ENCODE measurements around the gene ZDHHC20.

ZDHHC20 gene

GRCh38 chr13:21341637-21342422 is 117.3 kb downstream of the ZDHHC20 start:
- ChIA-PET POLR2A (no interaction called here), CTCF (interaction anchor here (0.6 kb wide), 1 partner anchor 236 kb away, joined by 3 read pairs; no protein-coding TSS in a partner anchor)
- no peak overlapping the region for H3K27ac ChIP-seq (ENCODE audit: extremely low read depth, low read depth, low read length)

GRCh38 chr13:21338639-21339278 is 120.3 kb downstream of the ZDHHC20 start:
- H3K27ac ChIP-seq (ENCODE audit: extremely low read depth, low read depth, low read length), result no peak overlapping the region
- ChIA-PET POLR2A (interaction anchor here (0.5 kb wide), 1 partner anchor 190 kb away, joined by 3 read pairs; no protein-coding TSS in a partner anchor), CTCF (no interaction called here)
- H3K9me3 ChIP-seq (ENCODE audit: control insufficient read depth, insufficient read depth, low read depth, low read length), result no peaks in the 10 kb centered on the region
- no peaks in the 10 kb centered on the region for H3K36me3 ChIP-seq (ENCODE audit: control insufficient read depth in 2 of 2, insufficient read depth in 1 of 2, low read length in 2 of 2)
- H3K4me3 ChIP-seq (ENCODE audit: low read depth, low read length), result no peak overlapping the region
- H3K4me1 ChIP-seq (ENCODE audit: control insufficient read depth, insufficient read depth, low read length), result no peaks in the 10 kb centered on the region
- no peak for TF ChIP-seq ZNF266 (tag by site-specific recombination; IDR thresholded peaks at IDR 0.05; ENCODE audit: low read depth)
- TF ChIP-seq ZSCAN30 (tag by site-specific recombination; IDR thresholded peaks at IDR 0.05), result no peak
- TF ChIP-seq ZNF768 (tag by site-specific recombination; IDR thresholded peaks at IDR 0.05), result no peak
- no peak for TF ChIP-seq MYNN (tag by site-specific recombination; IDR thresholded peaks at IDR 0.05; ENCODE audit: borderline replicate concordance)
- TF ChIP-seq ZNF394 (tag by site-specific recombination; IDR thresholded peaks at IDR 0.05; ENCODE audit: borderline replicate concordance), result no peak
- no peak for TF ChIP-seq ZNF792 (tag by site-specific recombination; IDR thresholded peaks at IDR 0.05)

More at GRCh38 chr13:21341637-21342422, 117.3 kb downstream of the ZDHHC20 start:
- TF ChIP-seq ZIC2 (tag by site-specific recombination; IDR thresholded peaks at IDR 0.05) (peak; percentile 46; the same call in 1 of the 2 replicates), EGR2 (tag by site-specific recombination; IDR thresholded peaks at IDR 0.05; ENCODE audit: low read depth) (no peak), HOXC10 (CRISPR knock-in tag; IDR thresholded peaks at IDR 0.05) (no peak)
- no peaks in the 10 kb centered on the region for H3K4me1 ChIP-seq (ENCODE audit: control insufficient read depth, insufficient read depth, low read length)
- no peaks in the 10 kb centered on the region for H3K9me3 ChIP-seq (ENCODE audit: control insufficient read depth, insufficient read depth, low read depth, low read length)
- H3K4me3 ChIP-seq (ENCODE audit: low read depth, low read length), result no peak overlapping the region
- no peaks in the 10 kb centered on the region for H3K36me3 ChIP-seq (ENCODE audit: control insufficient read depth in 2 of 2, insufficient read depth in 1 of 2, low read length in 2 of 2)

GRCh38 chr13:21338156-21338555 is 120.9 kb downstream of the ZDHHC20 start:
- H3K9me3 ChIP-seq (ENCODE audit: control insufficient read depth, insufficient read depth, low read depth, low read length), result no peaks in the 10 kb centered on the region
- no peaks in the 10 kb centered on the region for H3K4me1 ChIP-seq (ENCODE audit: control insufficient read depth, insufficient read depth, low read length)
- ChIA-PET CTCF (no interaction called here), POLR2A (no interaction called here)
- H3K27ac ChIP-seq (ENCODE audit: extremely low read depth, low read depth, low read length), result no peak overlapping the region
- no peak overlapping the region for H3K4me3 ChIP-seq (ENCODE audit: low read depth, low read length)
- no peaks in the 10 kb centered on the region for H3K36me3 ChIP-seq (ENCODE audit: control insufficient read depth in 2 of 2, insufficient read depth in 1 of 2, low read length in 2 of 2)
- TF ChIP-seq RBAK (tag by site-specific recombination; IDR thresholded peaks at IDR 0.05) (no peak), SCRT2 (tag by site-specific recombination; IDR thresholded peaks at IDR 0.05) (no peak), ZNF19 (tag by site-specific recombination; IDR thresholded peaks at IDR 0.05; ENCODE audit: low read depth) (no peak), ZNF513 (tag by site-specific recombination; IDR thresholded peaks at IDR 0.05) (no peak), ZNF391 (tag by site-specific recombination; IDR thresholded peaks at IDR 0.05; ENCODE audit: borderline replicate concordance, low read depth) (no peak), ZNF777 (tag by site-specific recombination; IDR thresholded peaks at IDR 0.05; ENCODE audit: borderline replicate concordance) (no peak), ZNF398 (tag by site-specific recombination; IDR thresholded peaks at IDR 0.05) (no peak), ZNF311 (tag by site-specific recombination; IDR thresholded peaks at IDR 0.05; ENCODE audit: borderline replicate concordance) (no peak), ZNF280C (tag by site-specific recombination; IDR thresholded peaks at IDR 0.05) (no peak), ZNF837 (tag by site-specific recombination; IDR thresholded peaks at IDR 0.05) (no peak), ZNF266 (tag by site-specific recombination; IDR thresholded peaks at IDR 0.05; ENCODE audit: low read depth) (no peak)
- TF ChIP-seq, protein P1, sequence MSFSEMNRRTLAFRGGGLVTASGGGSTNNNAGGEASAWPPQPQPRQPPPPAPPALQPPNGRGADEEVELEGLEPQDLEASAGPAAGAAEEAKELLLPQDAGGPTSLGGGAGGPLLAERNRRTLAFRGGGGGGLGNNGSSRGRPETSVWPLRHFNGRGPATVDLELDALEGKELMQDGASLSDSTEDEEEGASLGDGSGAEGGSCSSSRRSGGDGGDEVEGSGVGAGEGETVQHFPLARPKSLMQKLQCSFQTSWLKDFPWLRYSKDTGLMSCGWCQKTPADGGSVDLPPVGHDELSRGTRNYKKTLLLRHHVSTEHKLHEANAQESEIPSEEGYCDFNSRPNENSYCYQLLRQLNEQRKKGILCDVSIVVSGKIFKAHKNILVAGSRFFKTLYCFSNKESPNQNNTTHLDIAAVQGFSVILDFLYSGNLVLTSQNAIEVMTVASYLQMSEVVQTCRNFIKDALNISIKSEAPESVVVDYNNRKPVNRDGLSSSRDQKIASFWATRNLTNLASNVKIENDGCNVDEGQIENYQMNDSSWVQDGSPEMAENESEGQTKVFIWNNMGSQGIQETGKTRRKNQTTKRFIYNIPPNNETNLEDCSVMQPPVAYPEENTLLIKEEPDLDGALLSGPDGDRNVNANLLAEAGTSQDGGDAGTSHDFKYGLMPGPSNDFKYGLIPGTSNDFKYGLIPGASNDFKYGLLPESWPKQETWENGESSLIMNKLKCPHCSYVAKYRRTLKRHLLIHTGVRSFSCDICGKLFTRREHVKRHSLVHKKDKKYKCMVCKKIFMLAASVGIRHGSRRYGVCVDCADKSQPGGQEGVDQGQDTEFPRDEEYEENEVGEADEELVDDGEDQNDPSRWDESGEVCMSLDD (tag by site-specific recombination; IDR thresholded peaks at IDR 0.05), result no peak

All from HEK293 (cell line).